DMS53 treated with DMSO at 0.1 percent for 48 hours (cell line): ENCODE results near the gene TBXAS1.

Source experiments
- DNase-seq: peaks from one replicate; lab custom pipeline; 2025; ENCODE audit not compliant: unreplicated experiment; lab: John Stamatoyannopoulos, UW

Gene TBXAS1

GRCh38 chr7:139974179-139974811 lies 145.2 kb downstream of the TBXAS1 start:
- no peak for DNase-seq

- no peak for DNase-seq
These were observed 147.2 kb downstream of the TBXAS1 start for GRCh38 chr7:139976055-139976837.

- no peak for DNase-seq
These were observed 148.0 kb downstream of the TBXAS1 start for GRCh38 chr7:139976838-139977656.

- no peak for DNase-seq
These were observed 152.4 kb downstream of the TBXAS1 start for GRCh38 chr7:139981511-139981895.

GRCh38 chr7:139982927-139983920 lies 154.2 kb downstream of the TBXAS1 start:
- DNase-seq = no peak

GRCh38 chr7:139984642-139985539 lies 155.8 kb downstream of the TBXAS1 start:
- no peak for DNase-seq

GRCh38 chr7:139985811-139986210 lies 156.7 kb downstream of the TBXAS1 start:
- DNase-seq = no peak

GRCh38 chr7:139987691-139988516 lies 158.8 kb downstream of the TBXAS1 start:
- DNase-seq = no peak

- no peak for DNase-seq
These were observed 160.5 kb downstream of the TBXAS1 start for GRCh38 chr7:139989366-139990141.

GRCh38 chr7:139990142-139990535 lies 161.1 kb downstream of the TBXAS1 start:
- DNase-seq = no peak

- DNase-seq = no peak
These were observed 161.7 kb downstream of the TBXAS1 start for GRCh38 chr7:139990571-139991268.

GRCh38 chr7:139991269-139991666 lies 162.2 kb downstream of the TBXAS1 start:
- DNase-seq = no peak

- DNase-seq = no peak
These were observed 162.8 kb downstream of the TBXAS1 start for GRCh38 chr7:139991911-139992310.

- DNase-seq = no peak
These were observed 163.4 kb downstream of the TBXAS1 start for GRCh38 chr7:139992353-139993044.

GRCh38 chr7:139993169-139993568 lies 164.1 kb downstream of the TBXAS1 start:
- DNase-seq = no peak

- no peak for DNase-seq
These were observed 164.5 kb downstream of the TBXAS1 start for GRCh38 chr7:139993592-139993991.

- DNase-seq = no peak
These were observed 165.3 kb downstream of the TBXAS1 start for GRCh38 chr7:139994356-139994755.
